ENCODE measurements around the gene ITGB4. TPM values are rescaled to one million over a fixed set of nuclear protein-coding genes. Genes with fewer than 3 reads are reported as not detected.
A peak's percentile ranks its signal among the peaks of the same experiment; 100 is the strongest.

Gene ITGB4
- total and polyA plus RNA-seq, 10 of the 15 experiments (the other 5 are each of a cell fraction or from before 2014, with no cell fraction given), result 0.06 to 1.6 (median 0.27) TPM; not detected in 2

DNA sequence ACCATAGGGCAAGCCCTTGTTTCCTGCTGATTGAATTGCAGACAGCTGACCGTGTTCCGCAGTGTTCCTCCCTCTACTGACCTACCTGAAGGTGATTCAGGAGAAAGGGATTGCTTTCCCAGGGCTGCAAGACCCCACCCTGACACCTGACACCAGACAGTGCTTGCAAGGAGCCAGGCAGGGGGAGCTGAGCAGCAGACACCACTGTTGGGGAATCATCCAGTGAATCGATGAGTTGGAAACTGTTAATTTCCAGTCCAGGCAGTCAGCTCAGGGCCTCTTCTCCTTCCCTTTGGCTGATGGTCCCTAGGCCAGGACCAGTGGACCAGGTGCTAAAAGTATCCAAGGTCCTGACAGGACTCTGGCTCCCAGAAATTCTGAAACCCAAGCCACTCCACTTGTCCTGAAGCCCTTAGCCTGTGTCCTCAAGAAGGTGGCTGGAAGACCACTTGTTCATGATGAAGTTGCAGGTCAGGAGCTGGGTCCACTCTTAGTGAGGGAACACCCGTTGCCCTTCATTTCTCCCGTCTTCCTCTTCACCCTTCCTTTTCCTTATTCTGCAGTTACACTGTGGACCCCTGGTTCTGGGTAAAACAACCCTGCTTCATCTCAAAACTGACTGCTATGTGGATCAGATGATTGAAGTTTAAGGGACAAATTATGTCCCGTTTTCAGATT, 53.9 kb downstream of the ITGB4 start (continued):
- no peak; the same call in none of the 3 replicates for TF ChIP-seq POU2F2 (IDR thresholded peaks at IDR 0.05; ENCODE audit: borderline replicate concordance, low read depth, low read length)

DNA sequence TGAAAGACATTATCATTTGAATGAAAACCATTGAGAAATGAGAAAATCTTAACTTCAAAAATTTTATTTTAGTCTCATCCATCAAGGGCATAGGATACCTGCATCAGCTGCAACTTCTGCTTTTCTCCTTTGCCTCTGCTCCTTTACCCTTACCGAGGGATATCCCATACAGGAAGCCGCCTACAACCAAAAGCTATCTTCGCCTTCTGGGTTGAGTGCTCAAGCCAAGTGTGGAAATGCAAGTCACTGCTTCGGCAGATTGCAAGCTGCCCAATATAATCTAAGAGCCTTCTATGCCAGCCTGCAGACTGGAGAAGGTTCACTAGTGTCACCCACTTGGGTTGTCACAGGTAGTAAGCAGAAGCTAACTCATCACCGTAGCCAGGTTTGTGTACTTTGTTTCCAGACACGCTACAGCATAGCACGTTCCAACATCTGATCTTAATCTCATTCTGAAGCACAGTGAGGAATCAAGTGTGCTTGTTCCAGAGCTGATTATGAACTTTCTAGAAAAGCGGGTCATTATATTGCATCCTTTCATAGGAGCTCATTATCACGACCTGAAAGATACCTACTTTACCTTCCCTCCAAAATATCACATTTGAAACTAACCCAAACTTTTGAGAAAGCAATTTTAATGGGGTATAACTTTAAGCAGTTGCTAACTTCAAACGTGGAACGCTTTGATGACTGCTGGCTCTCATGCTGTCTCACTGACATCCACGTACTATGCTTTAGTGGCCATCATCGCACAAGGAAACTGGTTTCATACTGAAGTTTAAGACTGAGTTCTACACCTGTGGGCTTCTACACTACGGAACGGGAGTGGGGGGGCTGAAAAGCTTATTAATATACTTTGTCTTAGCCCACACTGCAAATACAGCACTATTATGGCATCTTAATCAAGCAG, 55.4 kb downstream of the ITGB4 start:
- Histone ChIP-seq H3K4me2 (ENCODE audit: control insufficient read depth, insufficient read depth) (peak overlapping the region; percentile 81), H3K36me3 (ENCODE audit: control insufficient read depth in 2 of 2, insufficient read depth in 2 of 2, low read length in 1 of 2) (peaks cover 0 to 18% of the 10 kb centered on the region in 2 experiments), H4K20me1 (ENCODE audit: control insufficient read depth, insufficient read depth) (peaks cover 10% of the 10 kb centered on the region), H3K4me3 (no peak overlapping the region), H3K27ac (ENCODE audit: control insufficient read depth, insufficient read depth) (no peak overlapping the region), H3K9me3 (replicated peaks; ENCODE audit: control insufficient read depth, insufficient read depth, low read length) (no peaks in the 10 kb centered on the region), H3K79me2 (ENCODE audit: control insufficient read depth, insufficient read depth, low read length) (peaks cover 30% of the 10 kb centered on the region), H3K4me1 (ENCODE audit: control insufficient read depth, insufficient read depth, low read length) (no peaks in the 10 kb centered on the region; the same call in 1 of the 2 replicates), H2AFZ (ENCODE audit: control insufficient read depth, low read depth, low read length) (no peak overlapping the region), H3K27me3 (replicated peaks in 1 of 2; ENCODE audit: control insufficient read depth in 2 of 2, insufficient read depth in 2 of 2, low read length in 1 of 2) (no peaks in the 10 kb centered on the region), H3K9ac (ENCODE audit: control insufficient read depth, insufficient read depth, low read length) (no peak overlapping the region)
- RAD21 ChIA-PET (ENCODE audit: unreplicated experiment), result interaction anchor here (0.7 to 2.1 kb wide), 12 partner anchors 9 to 522 kb away, joined by 3 to 9 read pairs (median 4); partner anchors contain the start of genes GALK1, UNK and WBP2
- SMC1A ChIA-PET (ENCODE audit: uncharacterized antibody, unreplicated experiment), result interaction anchor here (0.8 to 2.4 kb wide), 13 partner anchors 10 to 82 kb away, joined by 3 to 12 read pairs (median 4); partner anchors contain the start of genes GALK1 and WBP2
- no TSS peak for BruUV-seq (replicated peaks)
- FAIRE-seq (peak; percentile 59), DNase-seq (ENCODE audit: low read depth, low spot score) (no peak), ATAC-seq (no peak; the same call in 2 of the 3 replicates)
- POLR2A ChIA-PET, result interaction anchor here (0.6 to 5.3 kb wide), 11 partner anchors 10 to 119 kb away, joined by 3 to 40 read pairs (median 6); partner anchors contain the start of genes GALK1, UNC13D and WBP2
- CTCF ChIA-PET, result interaction anchor here (0.8 to 5.4 kb wide), 15 partner anchors 11 to 120 kb away, joined by 3 to 32 read pairs (median 4); partner anchors contain the start of genes GALK1, TRIM65 and WBP2
- in situ Hi-C loops (cut with MboI) (no loop called here), intact Hi-C loops (cut with micrococcal nuclease; ENCODE audit: unreplicated experiment) (loop anchor here (5.0 kb wide), 1 partner anchor 121 kb away; the partner anchor contains the start of gene TRIM65)
- WGBS (ENCODE audit: insufficient coverage, insufficient replicate concordance, low lambda C conversion rate, missing lambda C conversion rate), result 30% methylated on average over 15 of the region's 15 CpGs
- peak; percentile 97 for TF ChIP-seq POLR2AphosphoS2 (IDR thresholded peaks at IDR 0.05; ENCODE audit: low read depth, low read length)
- 0 out of 2 replicates have a peak, but pooled peaks have one; percentile 22 for TF ChIP-seq MXI1 (IDR thresholded peaks at IDR 0.05; ENCODE audit: low read depth, low read length)
- peak; percentile 33 for TF ChIP-seq SMAD1 (IDR thresholded peaks at IDR 0.05; ENCODE audit: low read depth, partially characterized antibody)
- TF ChIP-seq, protein P1, sequence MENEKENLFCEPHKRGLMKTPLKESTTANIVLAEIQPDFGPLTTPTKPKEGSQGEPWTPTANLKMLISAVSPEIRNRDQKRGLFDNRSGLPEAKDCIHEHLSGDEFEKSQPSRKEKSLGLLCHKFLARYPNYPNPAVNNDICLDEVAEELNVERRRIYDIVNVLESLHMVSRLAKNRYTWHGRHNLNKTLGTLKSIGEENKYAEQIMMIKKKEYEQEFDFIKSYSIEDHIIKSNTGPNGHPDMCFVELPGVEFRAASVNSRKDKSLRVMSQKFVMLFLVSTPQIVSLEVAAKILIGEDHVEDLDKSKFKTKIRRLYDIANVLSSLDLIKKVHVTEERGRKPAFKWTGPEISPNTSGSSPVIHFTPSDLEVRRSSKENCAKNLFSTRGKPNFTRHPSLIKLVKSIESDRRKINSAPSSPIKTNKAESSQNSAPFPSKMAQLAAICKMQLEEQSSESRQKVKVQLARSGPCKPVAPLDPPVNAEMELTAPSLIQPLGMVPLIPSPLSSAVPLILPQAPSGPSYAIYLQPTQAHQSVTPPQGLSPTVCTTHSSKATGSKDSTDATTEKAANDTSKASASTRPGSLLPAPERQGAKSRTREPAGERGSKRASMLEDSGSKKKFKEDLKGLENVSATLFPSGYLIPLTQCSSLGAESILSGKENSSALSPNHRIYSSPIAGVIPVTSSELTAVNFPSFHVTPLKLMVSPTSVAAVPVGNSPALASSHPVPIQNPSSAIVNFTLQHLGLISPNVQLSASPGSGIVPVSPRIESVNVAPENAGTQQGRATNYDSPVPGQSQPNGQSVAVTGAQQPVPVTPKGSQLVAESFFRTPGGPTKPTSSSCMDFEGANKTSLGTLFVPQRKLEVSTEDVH (IDR thresholded peaks at IDR 0.05; ENCODE audit: low read depth, partially characterized antibody), result peak; percentile 19
- peak; percentile 62 for TF ChIP-seq POU2F2 (IDR thresholded peaks at IDR 0.05; ENCODE audit: borderline replicate concordance, low read depth, low read length)
- TF ChIP-seq, protein P2, sequence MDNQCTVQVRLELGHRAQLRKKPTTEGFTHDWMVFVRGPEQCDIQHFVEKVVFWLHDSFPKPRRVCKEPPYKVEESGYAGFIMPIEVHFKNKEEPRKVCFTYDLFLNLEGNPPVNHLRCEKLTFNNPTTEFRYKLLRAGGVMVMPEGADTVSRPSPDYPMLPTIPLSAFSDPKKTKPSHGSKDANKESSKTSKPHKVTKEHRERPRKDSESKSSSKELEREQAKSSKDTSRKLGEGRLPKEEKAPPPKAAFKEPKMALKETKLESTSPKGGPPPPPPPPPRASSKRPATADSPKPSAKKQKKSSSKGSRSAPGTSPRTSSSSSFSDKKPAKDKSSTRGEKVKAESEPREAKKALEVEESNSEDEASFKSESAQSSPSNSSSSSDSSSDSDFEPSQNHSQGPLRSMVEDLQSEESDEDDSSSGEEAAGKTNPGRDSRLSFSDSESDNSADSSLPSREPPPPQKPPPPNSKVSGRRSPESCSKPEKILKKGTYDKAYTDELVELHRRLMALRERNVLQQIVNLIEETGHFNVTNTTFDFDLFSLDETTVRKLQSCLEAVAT (IDR thresholded peaks at IDR 0.05), result peak; percentile 13
- no peak for TF ChIP-seq CHD4 (IDR thresholded peaks at IDR 0.05)
- peak; percentile 97 for TF ChIP-seq POLR2AphosphoS5 (IDR thresholded peaks at IDR 0.05; ENCODE audit: low read length)
- TF ChIP-seq MTA3 (IDR thresholded peaks at IDR 0.05; ENCODE audit: borderline replicate concordance, low read length), result peak; percentile 28
- TF ChIP-seq, protein P3, sequence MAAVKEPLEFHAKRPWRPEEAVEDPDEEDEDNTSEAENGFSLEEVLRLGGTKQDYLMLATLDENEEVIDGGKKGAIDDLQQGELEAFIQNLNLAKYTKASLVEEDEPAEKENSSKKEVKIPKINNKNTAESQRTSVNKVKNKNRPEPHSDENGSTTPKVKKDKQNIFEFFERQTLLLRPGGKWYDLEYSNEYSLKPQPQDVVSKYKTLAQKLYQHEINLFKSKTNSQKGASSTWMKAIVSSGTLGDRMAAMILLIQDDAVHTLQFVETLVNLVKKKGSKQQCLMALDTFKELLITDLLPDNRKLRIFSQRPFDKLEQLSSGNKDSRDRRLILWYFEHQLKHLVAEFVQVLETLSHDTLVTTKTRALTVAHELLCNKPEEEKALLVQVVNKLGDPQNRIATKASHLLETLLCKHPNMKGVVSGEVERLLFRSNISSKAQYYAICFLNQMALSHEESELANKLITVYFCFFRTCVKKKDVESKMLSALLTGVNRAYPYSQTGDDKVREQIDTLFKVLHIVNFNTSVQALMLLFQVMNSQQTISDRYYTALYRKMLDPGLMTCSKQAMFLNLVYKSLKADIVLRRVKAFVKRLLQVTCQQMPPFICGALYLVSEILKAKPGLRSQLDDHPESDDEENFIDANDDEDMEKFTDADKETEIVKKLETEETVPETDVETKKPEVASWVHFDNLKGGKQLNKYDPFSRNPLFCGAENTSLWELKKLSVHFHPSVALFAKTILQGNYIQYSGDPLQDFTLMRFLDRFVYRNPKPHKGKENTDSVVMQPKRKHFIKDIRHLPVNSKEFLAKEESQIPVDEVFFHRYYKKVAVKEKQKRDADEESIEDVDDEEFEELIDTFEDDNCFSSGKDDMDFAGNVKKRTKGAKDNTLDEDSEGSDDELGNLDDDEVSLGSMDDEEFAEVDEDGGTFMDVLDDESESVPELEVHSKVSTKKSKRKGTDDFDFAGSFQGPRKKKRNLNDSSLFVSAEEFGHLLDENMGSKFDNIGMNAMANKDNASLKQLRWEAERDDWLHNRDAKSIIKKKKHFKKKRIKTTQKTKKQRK (IDR thresholded peaks at IDR 0.05; ENCODE audit: low read depth, low read length), result no peak
